Fibroblast of pulmonary artery (primary cell): ENCODE measurements around the gene IARS2.
"Not testable (repeated sequence)": the region's sequence is repeated elsewhere in the genome, so short reads cannot be mapped to it uniquely, and the experiment has no call there.

Source experiments
- DNase-seq: peaks from one replicate; pipeline ENCODE4 v3.0.0-alpha.2; 2010; ENCODE audit warnings: low read depth
- H3K4me3 ChIP-seq: replicated peaks from 2 replicates; pipeline ENCODE4 v1.5.1; 2011; ENCODE audit warnings: low read depth, mild to moderate bottlenecking, control low read depth, low read length, moderate library complexity
- TF ChIP-seq, protein P1 (sequence below): IDR thresholded peaks from 2 replicates; pipeline ENCODE4 v1.5.1; 2011; ENCODE audit warnings: mild to moderate bottlenecking, control low read depth, low read length, inconsistent platforms; ENCODE audit errors: missing control alignments

Gene IARS2

DNA sequence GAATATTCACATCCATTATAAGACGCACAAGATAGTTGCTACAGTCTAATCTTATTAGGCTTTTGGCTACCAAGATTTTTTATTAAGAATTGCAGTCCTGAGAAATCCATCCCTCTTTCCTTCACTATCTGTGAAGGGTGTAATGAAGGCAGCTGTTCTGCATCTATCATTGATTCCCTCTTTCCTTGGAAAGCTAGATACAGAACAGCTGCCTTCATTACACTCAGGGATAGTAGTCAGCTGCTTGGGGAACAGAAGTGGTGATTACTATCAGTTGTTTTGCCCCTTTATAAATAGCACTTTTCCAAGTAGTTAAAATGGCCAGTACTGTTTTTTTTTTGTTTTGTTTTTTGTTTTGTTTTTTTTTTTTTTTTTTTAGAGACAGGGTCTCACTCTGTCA lies 70.2 kb downstream of the IARS2 start:
- H3K4me3 ChIP-seq = no peak overlapping the region
- TF ChIP-seq, protein P1, sequence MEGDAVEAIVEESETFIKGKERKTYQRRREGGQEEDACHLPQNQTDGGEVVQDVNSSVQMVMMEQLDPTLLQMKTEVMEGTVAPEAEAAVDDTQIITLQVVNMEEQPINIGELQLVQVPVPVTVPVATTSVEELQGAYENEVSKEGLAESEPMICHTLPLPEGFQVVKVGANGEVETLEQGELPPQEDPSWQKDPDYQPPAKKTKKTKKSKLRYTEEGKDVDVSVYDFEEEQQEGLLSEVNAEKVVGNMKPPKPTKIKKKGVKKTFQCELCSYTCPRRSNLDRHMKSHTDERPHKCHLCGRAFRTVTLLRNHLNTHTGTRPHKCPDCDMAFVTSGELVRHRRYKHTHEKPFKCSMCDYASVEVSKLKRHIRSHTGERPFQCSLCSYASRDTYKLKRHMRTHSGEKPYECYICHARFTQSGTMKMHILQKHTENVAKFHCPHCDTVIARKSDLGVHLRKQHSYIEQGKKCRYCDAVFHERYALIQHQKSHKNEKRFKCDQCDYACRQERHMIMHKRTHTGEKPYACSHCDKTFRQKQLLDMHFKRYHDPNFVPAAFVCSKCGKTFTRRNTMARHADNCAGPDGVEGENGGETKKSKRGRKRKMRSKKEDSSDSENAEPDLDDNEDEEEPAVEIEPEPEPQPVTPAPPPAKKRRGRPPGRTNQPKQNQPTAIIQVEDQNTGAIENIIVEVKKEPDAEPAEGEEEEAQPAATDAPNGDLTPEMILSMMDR = no peak
- DNase-seq = no peak

DNA sequence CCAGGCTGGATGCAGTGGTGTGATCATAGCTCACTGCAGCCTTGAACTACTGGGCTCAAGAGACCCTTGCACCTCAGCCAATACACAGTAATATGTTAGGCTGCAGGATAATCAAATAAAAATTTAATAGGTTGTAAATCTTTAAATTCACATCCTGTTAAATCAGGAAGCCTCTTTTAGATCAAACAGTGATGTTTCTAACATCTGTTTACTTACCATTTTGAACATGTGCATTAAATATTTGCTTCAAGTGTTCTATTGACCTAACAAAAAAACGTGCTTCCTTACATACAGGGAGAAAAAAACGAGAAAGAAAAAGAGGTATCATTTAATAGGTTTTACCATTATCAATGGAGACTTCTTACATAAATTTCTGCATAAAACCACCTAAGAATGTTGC lies 70.6 kb downstream of the IARS2 start:
- TF ChIP-seq, protein P1 = no peak

DNA sequence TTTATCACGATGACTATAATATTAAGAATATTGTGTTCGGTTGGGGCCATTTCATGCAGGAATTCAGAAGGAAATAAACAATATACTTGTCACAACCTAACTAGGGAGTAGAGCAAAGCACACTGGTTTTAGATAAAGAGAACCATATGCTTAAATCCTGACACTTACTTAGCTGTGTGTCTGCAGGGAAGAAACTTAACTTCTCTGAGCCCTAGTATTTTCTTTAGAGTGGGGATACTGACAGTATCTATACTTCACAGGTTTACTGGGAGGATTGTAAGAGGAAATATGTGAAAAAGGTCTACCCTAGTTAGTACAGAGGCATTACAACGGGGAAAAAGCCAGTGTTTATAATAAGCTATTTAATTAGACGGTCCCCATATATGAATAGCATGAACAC lies 72.9 kb downstream of the IARS2 start:
- H3K4me3 ChIP-seq = no peak overlapping the region
- TF ChIP-seq, protein P1 = no peak
- no peak for DNase-seq

More for the DNA sequence above, 70.6 kb downstream of the IARS2 start:
- H3K4me3 ChIP-seq = no peak overlapping the region
- DNase-seq = no peak

DNA sequence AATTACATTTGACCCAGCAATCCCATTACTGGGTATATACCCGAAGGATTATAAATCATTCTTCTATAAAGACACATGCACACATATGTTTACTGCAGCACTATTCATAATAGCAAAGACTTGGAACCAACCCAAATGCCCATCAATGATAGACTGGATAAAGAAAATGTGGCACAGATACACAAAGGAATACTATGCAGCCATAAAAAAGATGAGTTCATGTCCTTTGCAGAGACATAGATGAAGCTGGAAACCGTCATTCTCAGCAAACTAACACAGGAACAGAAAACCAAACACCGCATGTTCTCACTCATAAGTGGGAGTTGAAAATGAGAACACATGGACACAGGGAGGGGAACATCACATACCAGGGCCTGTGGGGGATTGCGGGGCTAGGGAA lies 76.0 kb downstream of the IARS2 start:
- H3K4me3 ChIP-seq, DNase-seq: not testable (repeated sequence)

DNA sequence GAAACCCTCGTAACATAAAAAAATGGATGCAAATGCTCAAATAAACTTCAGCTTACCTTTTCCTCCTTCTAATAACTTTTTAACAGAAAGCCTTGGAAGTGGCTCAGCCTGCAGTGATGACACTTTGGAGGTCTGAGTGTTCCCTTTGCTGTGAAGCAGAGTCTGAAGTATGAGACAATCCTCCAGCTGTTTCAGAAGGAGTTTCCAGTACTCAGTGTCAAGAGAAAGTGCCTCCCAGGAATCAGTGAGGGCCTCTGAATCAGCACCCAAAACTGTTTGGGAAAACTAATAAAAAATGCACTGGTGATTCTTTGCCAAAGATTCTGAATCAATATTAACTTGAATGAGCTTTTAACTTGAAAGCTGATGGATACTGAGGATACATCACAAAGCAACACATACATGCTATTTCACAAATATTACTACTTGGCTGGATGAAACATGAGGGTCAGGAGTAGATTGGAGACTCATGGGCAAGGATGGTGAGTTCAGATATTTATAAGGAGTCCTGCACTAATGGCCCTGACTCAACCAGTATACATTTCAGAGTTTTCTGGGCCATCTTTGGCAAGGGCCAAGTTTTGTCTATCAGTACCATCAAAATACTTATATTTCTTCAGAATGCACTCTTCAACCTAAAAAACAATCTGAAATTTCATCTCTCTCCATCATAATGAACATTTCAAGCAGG lies 77.0 kb downstream of the IARS2 start:
- no peak for DNase-seq
- TF ChIP-seq, protein P1 = no peak
- no peak overlapping the region for H3K4me3 ChIP-seq

DNA sequence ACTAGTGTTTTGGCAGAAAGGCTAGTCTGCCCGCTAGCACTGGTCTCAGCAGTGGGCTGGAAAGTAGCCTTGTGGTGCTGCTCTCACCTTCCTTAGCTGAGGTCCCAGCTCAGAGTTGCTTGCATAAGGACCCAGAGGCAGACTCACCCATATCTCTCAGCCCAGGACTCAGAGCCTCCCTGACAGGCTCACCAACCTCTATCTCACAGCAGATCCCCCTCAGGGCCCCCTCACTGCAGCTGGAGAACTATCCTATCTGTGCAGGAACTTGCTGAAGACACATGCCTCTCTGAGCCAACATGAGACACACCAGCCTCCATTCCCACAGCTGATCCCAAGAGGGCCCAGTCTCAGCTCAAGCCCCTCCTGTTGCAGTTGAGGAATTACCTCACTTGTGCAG lies 82.6 kb downstream of the IARS2 start:
- TF ChIP-seq, protein P1 = no peak

DNA sequence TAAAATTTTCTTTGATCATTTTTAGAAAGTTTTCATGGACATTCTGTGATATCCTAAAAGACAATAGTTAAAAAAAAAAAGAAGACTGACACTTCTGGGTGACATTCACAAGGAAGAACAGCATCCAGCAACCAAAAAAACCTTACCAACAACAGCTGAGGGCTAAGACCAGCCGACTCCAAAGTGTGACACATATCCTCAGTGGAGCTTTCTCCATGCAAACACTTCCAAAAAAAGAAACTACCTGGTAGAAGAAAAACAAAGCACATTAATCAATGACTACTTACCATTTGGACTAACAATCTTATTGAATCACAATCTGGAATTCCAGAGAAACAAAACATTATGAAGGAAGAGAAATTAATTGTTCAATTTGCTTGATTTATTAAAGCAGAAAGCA lies 88.2 kb downstream of the IARS2 start:
- no peak for DNase-seq
- TF ChIP-seq, protein P1 = no peak
- H3K4me3 ChIP-seq = no peak overlapping the region

More for the DNA sequence above, 82.6 kb downstream of the IARS2 start:
- no peak for DNase-seq
- H3K4me3 ChIP-seq = no peak overlapping the region
